CD14-positive monocyte (primary cell): ENCODE measurements around the gene PKD1L1. TPM values are rescaled to one million over a fixed set of nuclear protein-coding genes. Genes with fewer than 3 reads are reported as not detected.

Experiments used
- DNase-seq, 3 donors: peaks; one replicate each; pipeline ENCODE4 v3.0.0-alpha.2; 2011 to 2022
- H2AFZ ChIP-seq: 2 replicates; pipeline ENCODE4 v1.6.0; 2012; ENCODE audit warnings: mild to moderate bottlenecking, low read depth, low read length, inconsistent platforms; ENCODE audit not compliant: insufficient read depth, poor library complexity, severe bottlenecking
- H3K27ac ChIP-seq, 2 donors: 1 replicate in 1 of 2; 2 replicates in 1 of 2; pipeline ENCODE4 v1.5.1; 2012 to 2013; ENCODE audit warnings: low read length in 2 of 2, control low read depth in 1 of 2, inconsistent platforms in 1 of 2, low read depth in 1 of 2, mild to moderate bottlenecking in 1 of 2
- H3K27me3 ChIP-seq, 2 donors: one replicate each; pipeline versions ENCODE4 v1.6.0 to v1.6.1; 2011 to 2013; ENCODE audit warnings: low read length in 2 of 2; ENCODE audit not compliant: control insufficient read depth in 2 of 2, insufficient read depth in 2 of 2
- H3K36me3 ChIP-seq, 2 donors: replicated peaks in 1 of 2; 1 replicate in 1 of 2; 2 replicates in 1 of 2; pipeline versions ENCODE4 v1.5.1 to v1.6.1; 2012 to 2013; ENCODE audit warnings: low read length in 2 of 2, control low read depth in 1 of 2, inconsistent platforms in 1 of 2, mild to moderate bottlenecking in 1 of 2; ENCODE audit not compliant: insufficient read depth in 2 of 2, control insufficient read depth in 1 of 2
- H3K4me1 ChIP-seq, 2 donors: 1 replicate in 1 of 2; 2 replicates in 1 of 2; pipeline versions ENCODE4 v1.5.1 to v1.6.1; 2012 to 2013; ENCODE audit warnings: low read length in 2 of 2, control low read depth in 1 of 2, inconsistent platforms in 1 of 2, mild to moderate bottlenecking in 1 of 2, moderate library complexity in 1 of 2; ENCODE audit not compliant: insufficient read depth in 2 of 2, control insufficient read depth in 1 of 2
- H3K4me2 ChIP-seq: replicated peaks from 2 replicates; pipeline ENCODE3; 2012; ENCODE audit warnings: low read length, moderate library complexity, mild to moderate bottlenecking; ENCODE audit not compliant: poor library complexity, severe bottlenecking; ENCODE audit errors: extremely low read depth
- H3K4me3 ChIP-seq, 3 experiments: fragments of 200-600 bp in 1 of 3; sonication (generic) in 1 of 3; replicated peaks in 1 of 3; 1 replicate in 2 of 3; 2 replicates in 1 of 3; pipeline ENCODE4 v1.5.1; 2011 to 2013; ENCODE audit warnings: low read length in 3 of 3, mild to moderate bottlenecking in 3 of 3, control low read depth in 2 of 3, low read depth in 2 of 3, inconsistent platforms in 1 of 3, moderate library complexity in 1 of 3
- H3K79me2 ChIP-seq: 2 replicates; pipeline ENCODE4 v1.6.0; 2012; ENCODE audit warnings: mild to moderate bottlenecking, control low read depth, inconsistent platforms, low read length, moderate library complexity; ENCODE audit not compliant: insufficient read depth
- H3K9ac ChIP-seq: 2 replicates; pipeline ENCODE4 v1.6.0; 2017; ENCODE audit warnings: low read length, mild to moderate bottlenecking; ENCODE audit not compliant: insufficient read depth, poor library complexity, severe bottlenecking
- H3K9me3 ChIP-seq, 2 donors: replicated peaks in 1 of 2; 1 replicate in 1 of 2; 2 replicates in 1 of 2; pipeline versions ENCODE4 v1.5.1 to v1.6.1; 2012 to 2013; ENCODE audit warnings: low read length in 2 of 2, control low read depth in 1 of 2; ENCODE audit not compliant: control insufficient read depth in 1 of 2, insufficient read depth in 1 of 2
- H4K20me1 ChIP-seq: 2 replicates; pipeline ENCODE4 v1.6.0; 2012; ENCODE audit warnings: mild to moderate bottlenecking, low read length, control low read depth, moderate library complexity; ENCODE audit not compliant: insufficient read depth
- H3K27ac Mint-ChIP-seq, 7 donors: one replicate each; pipeline ENCODE4 v1.8.0; 2020; ENCODE audit warnings: mild to moderate bottlenecking in 7 of 7, mixed read lengths in 7 of 7, moderate library complexity in 6 of 7, inconsistent platforms in 2 of 7
- H3K27me3 Mint-ChIP-seq, 3 donors: one replicate each; pipeline ENCODE4 v1.8.0; 2021 to 2022; ENCODE audit warnings: low read depth in 3 of 3, mild to moderate bottlenecking in 3 of 3, mixed read lengths in 3 of 3, moderate library complexity in 3 of 3, inconsistent platforms in 1 of 3
- H3K36me3 Mint-ChIP-seq, 2 donors: one replicate each; pipeline ENCODE4 v1.8.0; 2020; ENCODE audit warnings: mixed read lengths in 2 of 2, inconsistent platforms in 1 of 2, mild to moderate bottlenecking in 1 of 2
- H3K4me1 Mint-ChIP-seq: one replicate; pipeline ENCODE4 v1.8.0; 2020; ENCODE audit warnings: mild to moderate bottlenecking, mixed read lengths
- H3K4me3 Mint-ChIP-seq, 2 donors: one replicate each; pipeline ENCODE4 v1.8.0; 2020; ENCODE audit warnings: mild to moderate bottlenecking in 2 of 2, mixed read lengths in 2 of 2, moderate library complexity in 1 of 2
- H3K9me3 Mint-ChIP-seq, 7 donors: one replicate each; pipeline ENCODE4 v1.8.0; 2020 to 2022; ENCODE audit warnings: mixed read lengths in 7 of 7, mild to moderate bottlenecking in 6 of 7, moderate library complexity in 6 of 7, inconsistent platforms in 2 of 7
- WGBS: methylation state at CpG from one replicate; pipeline ENCODE4 v1.1.5; 2013; ENCODE audit warnings: missing lambda C conversion rate; ENCODE audit not compliant: insufficient coverage; 5-methylcytosine and 5-hydroxymethylcytosine counted together
- intact Hi-C, 2 donors: fragments of 100-400 bp; cut with micrococcal nuclease; formaldehyde crosslinking; loops; one replicate each; pipeline versions ENCODE4 v1.15.0 to v1.15.1; 2023
- polyA plus RNA-seq, 3 donors: library from polyadenylated mRNA; depleted of rRNA in 1 of 3; unstranded in 2 of 3; stranded (reverse) in 1 of 3; fragments of 300-500 nt in 2 of 3; fragments of >200 nt in 1 of 3; fragmentation: Illumina TruSeq in 2 of 3; gene quantifications; 1 replicate in 2 of 3; 2 replicates in 1 of 3; pipeline ENCODE4 v1.2.3, GENCODE V29; 2012 to 2021
- TF ChIP-seq, protein P1 (sequence below): fragments of 200-600 bp; IDR thresholded peaks from one replicate; pipeline ENCODE4 v1.8.0; 2022; ENCODE audit warnings: antibody characterized with exemption, mild to moderate bottlenecking

Gene PKD1L1
- polyA plus RNA-seq, 3 donors: 0.19 TPM; not detected in 2

DNA sequence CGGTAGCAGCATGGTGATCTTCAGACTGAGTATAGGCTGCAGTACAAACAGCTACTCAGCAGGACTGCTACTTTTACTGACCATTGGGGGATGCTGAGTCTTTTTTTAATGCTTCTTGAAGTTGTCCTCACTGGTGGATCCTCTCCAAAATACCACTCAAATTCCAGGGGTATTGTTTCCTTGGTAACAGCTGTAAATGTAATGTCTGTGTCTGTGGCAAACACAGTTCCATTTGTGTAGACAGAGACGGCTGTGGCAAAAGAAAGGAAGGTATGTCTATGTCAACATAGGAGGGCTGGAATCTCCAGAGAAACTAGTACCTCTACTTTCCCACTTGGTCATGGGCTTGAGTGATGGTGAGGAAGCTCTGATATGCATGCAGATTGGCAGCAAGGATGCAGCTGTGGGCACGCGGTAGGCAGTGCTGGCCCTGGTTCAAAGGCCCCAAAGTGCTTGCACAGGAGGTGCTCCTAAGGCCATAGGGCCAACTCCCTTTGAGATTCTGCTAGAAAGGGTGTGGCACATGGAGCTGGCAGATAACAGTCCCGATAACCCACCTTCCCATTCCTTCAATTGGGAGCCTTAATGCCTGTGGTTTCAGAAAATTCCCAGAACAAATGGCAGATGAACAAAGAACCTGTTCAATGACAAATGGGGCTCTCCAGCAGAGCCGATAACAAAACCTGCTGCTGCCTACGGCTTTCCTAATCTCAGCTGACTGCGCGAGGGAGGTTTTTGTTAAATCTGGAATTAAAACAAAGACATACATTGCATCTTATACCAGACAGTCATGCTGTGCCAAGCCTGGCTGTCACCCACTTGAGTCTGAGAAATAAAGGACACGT, 43.0 kb downstream of the PKD1L1 start:
- intact Hi-C loops: no loop called here
- no peaks in the 10 kb centered on the region for H3K36me3 ChIP-seq
- no peak overlapping the region for H3K27ac ChIP-seq
- TF ChIP-seq, protein P1, sequence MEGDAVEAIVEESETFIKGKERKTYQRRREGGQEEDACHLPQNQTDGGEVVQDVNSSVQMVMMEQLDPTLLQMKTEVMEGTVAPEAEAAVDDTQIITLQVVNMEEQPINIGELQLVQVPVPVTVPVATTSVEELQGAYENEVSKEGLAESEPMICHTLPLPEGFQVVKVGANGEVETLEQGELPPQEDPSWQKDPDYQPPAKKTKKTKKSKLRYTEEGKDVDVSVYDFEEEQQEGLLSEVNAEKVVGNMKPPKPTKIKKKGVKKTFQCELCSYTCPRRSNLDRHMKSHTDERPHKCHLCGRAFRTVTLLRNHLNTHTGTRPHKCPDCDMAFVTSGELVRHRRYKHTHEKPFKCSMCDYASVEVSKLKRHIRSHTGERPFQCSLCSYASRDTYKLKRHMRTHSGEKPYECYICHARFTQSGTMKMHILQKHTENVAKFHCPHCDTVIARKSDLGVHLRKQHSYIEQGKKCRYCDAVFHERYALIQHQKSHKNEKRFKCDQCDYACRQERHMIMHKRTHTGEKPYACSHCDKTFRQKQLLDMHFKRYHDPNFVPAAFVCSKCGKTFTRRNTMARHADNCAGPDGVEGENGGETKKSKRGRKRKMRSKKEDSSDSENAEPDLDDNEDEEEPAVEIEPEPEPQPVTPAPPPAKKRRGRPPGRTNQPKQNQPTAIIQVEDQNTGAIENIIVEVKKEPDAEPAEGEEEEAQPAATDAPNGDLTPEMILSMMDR: no peak
- H3K4me3 ChIP-seq: no peak overlapping the region
- no peaks in the 10 kb centered on the region for H3K79me2 ChIP-seq
- Mint-ChIP-seq H3K4me1 (no peaks in the 10 kb centered on the region), H3K4me3 (no peak overlapping the region), H3K36me3 (no peaks in the 10 kb centered on the region), H3K27me3 (peaks cover 2 to 4% (median 3%) of the 10 kb centered on the region in 3 donors), H3K27ac (no peak overlapping the region), H3K9me3 (no peaks in the 10 kb centered on the region)
- H3K4me1 ChIP-seq: no peaks in the 10 kb centered on the region
- 74% methylated on average over 3 of the region's 10 CpGs for WGBS
- no peak overlapping the region for H3K4me2 ChIP-seq
- no peaks in the 10 kb centered on the region for H4K20me1 ChIP-seq
- no peaks in the 10 kb centered on the region for H3K9me3 ChIP-seq
- no peak overlapping the region for H2AFZ ChIP-seq
- H3K9ac ChIP-seq: no peak overlapping the region
- H3K27me3 ChIP-seq: no peaks in the 10 kb centered on the region
- DNase-seq: no peak

DNA sequence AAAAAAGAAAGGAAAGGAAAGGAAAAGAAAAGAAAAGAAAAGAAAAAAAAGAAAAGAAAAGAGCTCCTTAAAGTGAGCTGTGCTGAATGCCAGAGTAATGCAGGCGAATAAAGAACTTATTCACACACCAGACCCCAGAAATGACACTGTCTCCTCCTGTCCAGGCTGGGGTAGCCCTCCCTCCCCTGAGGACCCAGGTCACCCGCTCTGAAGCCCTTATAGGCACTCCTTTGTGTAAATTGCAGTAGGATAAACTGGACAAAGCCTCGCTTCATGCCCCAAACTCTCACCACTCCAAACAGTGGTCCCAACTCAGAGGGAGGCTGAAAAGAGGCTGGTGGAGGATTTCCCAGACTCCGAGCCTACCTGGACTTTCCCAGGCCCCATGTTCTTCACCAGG, 46.3 kb downstream of the PKD1L1 start:
- no peak overlapping the region for H2AFZ ChIP-seq

More for the DNA sequence above, 46.3 kb downstream of the PKD1L1 start:
- no peaks in the 10 kb centered on the region for H3K27me3 ChIP-seq
- H3K36me3 ChIP-seq: no peaks in the 10 kb centered on the region
- Mint-ChIP-seq H3K9me3 (no peaks in the 10 kb centered on the region), H3K4me1 (no peaks in the 10 kb centered on the region), H3K36me3 (no peaks in the 10 kb centered on the region), H3K27me3 (peaks cover 2 to 3% (median 2%) of the 10 kb centered on the region in 3 donors), H3K4me3 (no peak overlapping the region), H3K27ac (no peak overlapping the region)
- TF ChIP-seq, protein P1: no peak
- no peaks in the 10 kb centered on the region for H3K4me1 ChIP-seq
- intact Hi-C loops: no loop called here
- no peak overlapping the region for H3K9ac ChIP-seq
- H3K79me2 ChIP-seq: no peaks in the 10 kb centered on the region
- H3K4me2 ChIP-seq: no peak overlapping the region
- H3K27ac ChIP-seq: no peak overlapping the region
- no peak for DNase-seq
- H3K9me3 ChIP-seq: no peaks in the 10 kb centered on the region
- H3K4me3 ChIP-seq: no peak overlapping the region
- H4K20me1 ChIP-seq: no peaks in the 10 kb centered on the region
- WGBS: no CpG with 5 or more reads among the region's 4 CpGs
